WTC11 (cell line): ENCODE results near the gene PGS1.

Experiments used
- JUN ChIP-seq: sonication (generic); formaldehyde crosslinking; IDR thresholded peaks from 2 replicates; pipeline ENCODE4 v1.8.0; 2023; ENCODE audit warnings: mild to moderate bottlenecking, missing genetic modification reagents
- KAT7 ChIP-seq: sonication (generic); formaldehyde crosslinking; IDR thresholded peaks from 2 replicates; pipeline ENCODE4 v1.8.1; 2023; ENCODE audit warnings: missing genetic modification reagents, mild to moderate bottlenecking, borderline replicate concordance
- NR2C2 ChIP-seq: sonication (generic); formaldehyde crosslinking; IDR thresholded peaks from 2 replicates; pipeline ENCODE4 v1.8.0; 2022; ENCODE audit warnings: mild to moderate bottlenecking, missing genetic modification reagents
- ZNF263 ChIP-seq: sonication (generic); formaldehyde crosslinking; IDR thresholded peaks from 2 replicates; pipeline ENCODE4 v1.8.1; 2022; ENCODE audit warnings: low read depth, mild to moderate bottlenecking, moderate library complexity, missing genetic modification reagents
- ZNF423 ChIP-seq: fragments of 250-450 bp; sonication (Bioruptor Pico); IDR thresholded peaks from 2 replicates; pipeline ENCODE4 v2.1.2; 2022; ENCODE audit warnings: mild to moderate bottlenecking, moderate library complexity
- TF ChIP-seq, protein P1 (sequence below): fragments of 200-600 bp; IDR thresholded peaks from 2 replicates; pipeline ENCODE4 v1.8.0; 2022; ENCODE audit warnings: antibody characterized with exemption

DNA sequence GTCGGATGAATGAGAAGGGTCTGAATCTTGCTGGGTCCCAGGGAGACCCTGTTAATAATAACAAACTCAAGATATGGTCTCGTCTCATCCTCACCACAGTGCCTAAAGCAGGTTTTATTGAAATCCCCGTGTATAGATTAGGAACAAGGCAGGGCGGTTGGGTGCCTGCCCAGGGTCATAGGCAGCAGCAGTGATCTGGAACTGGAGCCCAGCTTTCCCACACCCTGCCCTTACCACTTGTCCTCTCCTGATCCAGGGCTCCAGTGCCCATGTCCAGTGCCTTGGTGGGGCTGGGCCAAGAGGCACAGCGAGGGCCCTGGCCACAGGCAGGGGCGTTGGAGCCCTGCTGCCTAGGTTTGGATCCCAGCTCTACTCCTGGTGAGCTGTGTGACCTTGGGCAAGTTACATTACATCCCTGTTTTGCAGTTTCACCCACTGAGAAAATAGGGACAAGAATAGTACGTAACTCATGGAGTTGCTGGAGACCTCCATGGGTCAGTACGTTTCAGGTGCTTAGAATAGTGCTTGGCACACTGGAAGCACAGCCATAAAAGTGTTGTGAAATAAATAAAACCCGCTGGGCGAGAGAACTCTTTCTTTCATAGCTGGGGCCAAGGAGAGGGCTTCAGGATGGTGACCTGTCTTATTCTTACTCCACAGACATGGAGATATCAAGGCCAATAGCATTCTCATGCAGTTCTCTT is 32.5 kb upstream of the PGS1 start:
- TF ChIP-seq, protein P1, sequence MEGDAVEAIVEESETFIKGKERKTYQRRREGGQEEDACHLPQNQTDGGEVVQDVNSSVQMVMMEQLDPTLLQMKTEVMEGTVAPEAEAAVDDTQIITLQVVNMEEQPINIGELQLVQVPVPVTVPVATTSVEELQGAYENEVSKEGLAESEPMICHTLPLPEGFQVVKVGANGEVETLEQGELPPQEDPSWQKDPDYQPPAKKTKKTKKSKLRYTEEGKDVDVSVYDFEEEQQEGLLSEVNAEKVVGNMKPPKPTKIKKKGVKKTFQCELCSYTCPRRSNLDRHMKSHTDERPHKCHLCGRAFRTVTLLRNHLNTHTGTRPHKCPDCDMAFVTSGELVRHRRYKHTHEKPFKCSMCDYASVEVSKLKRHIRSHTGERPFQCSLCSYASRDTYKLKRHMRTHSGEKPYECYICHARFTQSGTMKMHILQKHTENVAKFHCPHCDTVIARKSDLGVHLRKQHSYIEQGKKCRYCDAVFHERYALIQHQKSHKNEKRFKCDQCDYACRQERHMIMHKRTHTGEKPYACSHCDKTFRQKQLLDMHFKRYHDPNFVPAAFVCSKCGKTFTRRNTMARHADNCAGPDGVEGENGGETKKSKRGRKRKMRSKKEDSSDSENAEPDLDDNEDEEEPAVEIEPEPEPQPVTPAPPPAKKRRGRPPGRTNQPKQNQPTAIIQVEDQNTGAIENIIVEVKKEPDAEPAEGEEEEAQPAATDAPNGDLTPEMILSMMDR: no peak
- TF ChIP-seq KAT7 (CRISPR knock-in tag) (no peak), ZNF423 (CRISPR knock-in tag) (no peak), JUN (no peak), ZNF263 (CRISPR knock-in tag) (no peak), NR2C2 (no peak)
